ENCODE measurements around the gene IQCH. TPM values are rescaled to one million over a fixed set of nuclear protein-coding genes. Genes with fewer than 3 reads are reported as not detected.
A peak's percentile ranks its signal among the peaks of the same experiment; 100 is the strongest.

The IQCH gene
- total RNA-seq, 1 experiment from 2014 or later: 1.9 TPM

- H3K9me3 Mint-ChIP-seq: peaks cover 15% of the 10 kb centered on the region
- CTCF ChIA-PET: interaction anchor here (0.6 kb wide), 1 partner anchor 320 kb away, joined by 3 read pairs; no protein-coding TSS in a partner anchor
- DNase-seq (ENCODE audit: low spot score) (no peak), ATAC-seq (0 out of 2 replicates have a peak, but pooled peaks have one; percentile 20)
- peaks cover 34% of the 10 kb centered on the region for H3K4me1 Mint-ChIP-seq
- no peak overlapping the region for H3K4me3 Mint-ChIP-seq
- H3K36me3 Mint-ChIP-seq: peaks cover 25% of the 10 kb centered on the region
- POLR2A ChIA-PET: no interaction called here
- no peaks in the 10 kb centered on the region for H3K27me3 Mint-ChIP-seq (ENCODE audit: low read depth)
- TF ChIP-seq MXD4 (CRISPR knock-in tag; IDR thresholded peaks at IDR 0.05; ENCODE audit: borderline replicate concordance) (no peak), NR2C2 (CRISPR knock-in tag; IDR thresholded peaks at IDR 0.05) (no peak), PRRX2 (CRISPR knock-in tag; IDR thresholded peaks at IDR 0.05) (no peak), GTF2I (CRISPR knock-in tag; conservative IDR thresholded peaks at IDR 0.05) (no peak), NFATC4 (CRISPR knock-in tag; IDR thresholded peaks at IDR 0.05) (no peak), ZNF416 (CRISPR knock-in tag; IDR thresholded peaks at IDR 0.05) (no peak), ELF4 (CRISPR knock-in tag; IDR thresholded peaks at IDR 0.05; ENCODE audit: low read depth) (no peak), NR1H2 (CRISPR knock-in tag; IDR thresholded peaks at IDR 0.05) (no peak), OVOL2 (CRISPR knock-in tag; IDR thresholded peaks at IDR 0.05; ENCODE audit: borderline replicate concordance) (no peak), HMGA2 (CRISPR knock-in tag; IDR thresholded peaks at IDR 0.05) (no peak), ATF1 (CRISPR knock-in tag; IDR thresholded peaks at IDR 0.05) (no peak), ZNF317 (CRISPR knock-in tag; IDR thresholded peaks at IDR 0.05; ENCODE audit: borderline replicate concordance, low read depth) (no peak), ZBTB21 (CRISPR knock-in tag; IDR thresholded peaks at IDR 0.05; ENCODE audit: borderline replicate concordance) (no peak), ARID4B (CRISPR knock-in tag; IDR thresholded peaks at IDR 0.05; ENCODE audit: borderline replicate concordance) (no peak), ZBTB43 (CRISPR knock-in tag; IDR thresholded peaks at IDR 0.05) (no peak)
- TF ChIP-seq, protein P1, sequence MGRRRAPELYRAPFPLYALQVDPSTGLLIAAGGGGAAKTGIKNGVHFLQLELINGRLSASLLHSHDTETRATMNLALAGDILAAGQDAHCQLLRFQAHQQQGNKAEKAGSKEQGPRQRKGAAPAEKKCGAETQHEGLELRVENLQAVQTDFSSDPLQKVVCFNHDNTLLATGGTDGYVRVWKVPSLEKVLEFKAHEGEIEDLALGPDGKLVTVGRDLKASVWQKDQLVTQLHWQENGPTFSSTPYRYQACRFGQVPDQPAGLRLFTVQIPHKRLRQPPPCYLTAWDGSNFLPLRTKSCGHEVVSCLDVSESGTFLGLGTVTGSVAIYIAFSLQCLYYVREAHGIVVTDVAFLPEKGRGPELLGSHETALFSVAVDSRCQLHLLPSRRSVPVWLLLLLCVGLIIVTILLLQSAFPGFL (CRISPR knock-in tag; IDR thresholded peaks at IDR 0.05; ENCODE audit: borderline replicate concordance): no peak
- TF ChIP-seq, protein P2, sequence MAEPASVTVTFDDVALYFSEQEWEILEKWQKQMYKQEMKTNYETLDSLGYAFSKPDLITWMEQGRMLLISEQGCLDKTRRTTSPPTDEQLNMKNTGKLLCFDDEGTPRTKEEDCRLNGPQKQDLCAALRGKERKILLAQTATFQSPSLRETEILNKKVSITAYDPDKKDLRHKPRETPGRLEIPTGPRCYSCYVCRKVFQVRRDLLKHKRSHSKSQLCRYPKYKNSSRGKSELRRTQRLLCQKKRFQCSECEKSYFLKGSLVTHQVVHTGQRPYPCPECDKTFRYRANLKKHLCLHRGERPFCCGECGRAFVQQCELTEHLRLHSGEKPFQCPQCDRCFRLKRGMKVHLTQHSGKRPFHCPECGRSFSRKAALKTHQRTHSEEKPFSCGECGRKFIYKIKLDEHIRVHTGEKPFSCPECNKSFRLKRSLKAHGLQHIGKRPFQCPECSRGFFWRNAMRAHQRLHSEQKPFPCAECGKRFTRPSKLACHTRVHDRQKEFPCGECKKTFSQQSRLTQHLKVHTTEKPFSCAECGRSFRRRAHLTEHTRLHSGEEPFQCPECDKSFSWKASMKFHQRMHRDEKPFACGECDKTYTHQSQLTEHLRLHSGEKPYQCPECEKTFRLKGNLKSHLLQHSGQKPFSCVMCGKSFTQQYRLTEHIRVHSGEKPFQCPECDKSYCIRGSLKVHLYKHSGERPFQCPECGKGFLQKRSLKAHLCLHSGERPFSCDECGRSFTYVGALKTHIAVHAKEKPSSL (CRISPR knock-in tag; conservative IDR thresholded peaks at IDR 0.05): no peak
- TF ChIP-seq, protein P3, sequence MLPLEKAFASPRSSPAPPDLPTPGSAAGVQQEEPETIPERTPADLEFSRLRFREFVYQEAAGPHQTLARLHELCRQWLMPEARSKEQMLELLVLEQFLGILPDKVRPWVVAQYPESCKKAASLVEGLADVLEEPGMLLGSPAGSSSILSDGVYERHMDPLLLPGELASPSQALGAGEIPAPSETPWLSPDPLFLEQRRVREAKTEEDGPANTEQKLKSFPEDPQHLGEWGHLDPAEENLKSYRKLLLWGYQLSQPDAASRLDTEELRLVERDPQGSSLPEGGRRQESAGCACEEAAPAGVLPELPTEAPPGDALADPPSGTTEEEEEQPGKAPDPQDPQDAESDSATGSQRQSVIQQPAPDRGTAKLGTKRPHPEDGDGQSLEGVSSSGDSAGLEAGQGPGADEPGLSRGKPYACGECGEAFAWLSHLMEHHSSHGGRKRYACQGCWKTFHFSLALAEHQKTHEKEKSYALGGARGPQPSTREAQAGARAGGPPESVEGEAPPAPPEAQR (CRISPR knock-in tag; IDR thresholded peaks at IDR 0.05): no peak
- H3K27ac Mint-ChIP-seq: no peak overlapping the region
These were observed 11.9 kb upstream of the IQCH start for GRCh38 chr15:67242708-67243111.
